Globus pallidus (tissue), 1 donor: Measurements from ENCODE around the gene NFKBIL1.
"Not testable (repeated sequence)": the region's sequence is repeated elsewhere in the genome, so short reads cannot be mapped to it uniquely, and the experiment has no call there.

Experiments used
- DNase-seq: peaks from one replicate; pipeline ENCODE4 v3.0.0-alpha.2; 2015; ENCODE audit warnings: low spot score

Gene NFKBIL1

GRCh38 chr6:31580807-31581433 lies 33.5 kb downstream of the NFKBIL1 start:
- DNase-seq = peak; percentile 72

DNA sequence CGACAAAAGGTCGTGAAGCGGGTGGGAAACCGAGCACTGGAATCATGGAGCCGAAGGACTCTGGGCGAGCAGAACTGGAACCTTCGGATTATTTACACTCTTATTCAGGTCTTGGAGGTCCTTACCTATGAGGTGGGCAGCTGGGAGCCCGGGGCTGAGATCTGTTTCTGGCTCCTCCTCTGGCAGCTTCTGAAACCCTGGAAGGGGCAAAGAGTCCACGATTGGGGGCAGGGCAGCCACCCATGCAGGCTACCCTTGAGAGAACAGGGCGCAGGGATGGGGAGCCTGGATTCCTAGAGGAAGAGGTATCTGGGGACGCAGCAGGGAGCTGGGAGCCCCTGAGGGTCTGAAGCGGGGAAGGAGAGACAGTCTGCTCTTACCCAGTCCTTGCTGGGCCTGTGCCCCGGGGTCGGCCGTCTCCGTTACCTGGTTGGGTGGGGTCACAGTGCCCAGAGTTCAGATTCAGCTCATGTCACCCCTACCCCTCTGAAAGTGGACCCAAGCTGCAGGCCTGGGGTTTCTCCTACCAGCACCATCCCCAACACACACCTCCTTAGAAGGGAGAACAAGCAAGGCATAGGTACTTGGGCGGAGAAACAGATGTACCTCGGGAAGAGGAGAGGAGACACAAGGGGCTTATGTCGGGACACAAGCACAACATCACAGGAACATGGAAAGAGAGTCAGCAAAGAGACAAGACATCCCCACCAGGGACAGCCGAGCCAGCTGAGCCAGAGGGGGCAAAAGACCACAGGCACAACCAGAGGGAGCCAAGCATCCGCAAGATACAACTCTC lies 34.2 kb downstream of the NFKBIL1 start:
- DNase-seq = no peak

DNA sequence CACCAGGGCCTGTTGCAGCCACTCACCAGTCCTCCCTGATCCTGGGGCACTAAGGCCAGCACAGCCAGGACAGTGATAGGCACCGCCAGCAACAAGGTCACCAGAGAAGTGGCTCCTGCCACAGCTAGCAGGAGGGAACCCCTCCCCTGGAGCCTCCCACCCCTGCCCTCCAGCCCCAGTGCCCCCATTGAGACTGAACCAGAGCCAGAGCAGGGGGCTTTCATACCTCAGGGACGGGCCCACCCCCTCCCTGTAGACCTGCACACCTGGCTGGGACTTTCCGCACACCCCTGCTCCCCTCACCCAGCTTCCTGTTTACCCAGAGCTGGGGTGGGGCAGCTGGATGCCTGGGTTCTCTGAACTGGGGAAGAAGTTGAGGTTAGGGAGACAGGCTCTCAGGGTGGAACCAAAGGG lies 34.8 kb downstream of the NFKBIL1 start, which contains the start of gene LTB:
TSS of gene LTB (minus strand) at position 195 of the 414 bp plus-strand sequence. CDS start at position 188, 7 bp downstream.
- DNase-seq = no peak

DNA sequence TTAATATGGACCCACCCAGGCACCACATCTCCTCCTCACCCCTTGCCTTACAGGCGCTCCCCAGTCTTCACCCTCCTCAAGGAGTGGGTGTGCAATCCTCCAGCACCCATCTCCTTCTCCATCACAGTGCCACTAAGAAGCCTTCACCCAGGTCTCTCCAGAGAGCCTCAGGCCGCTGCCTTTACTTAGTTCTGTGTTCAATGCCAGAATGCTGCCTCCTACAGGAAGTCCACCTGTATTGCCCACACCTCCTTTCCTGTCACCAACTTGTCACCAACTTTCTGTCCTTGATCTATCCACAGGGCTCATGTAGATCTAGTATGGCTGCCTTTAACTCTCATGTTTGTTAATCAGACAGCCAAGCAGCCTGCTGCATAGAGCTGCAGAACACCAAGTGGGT lies 38.1 kb downstream of the NFKBIL1 start:
- no peak for DNase-seq

DNA sequence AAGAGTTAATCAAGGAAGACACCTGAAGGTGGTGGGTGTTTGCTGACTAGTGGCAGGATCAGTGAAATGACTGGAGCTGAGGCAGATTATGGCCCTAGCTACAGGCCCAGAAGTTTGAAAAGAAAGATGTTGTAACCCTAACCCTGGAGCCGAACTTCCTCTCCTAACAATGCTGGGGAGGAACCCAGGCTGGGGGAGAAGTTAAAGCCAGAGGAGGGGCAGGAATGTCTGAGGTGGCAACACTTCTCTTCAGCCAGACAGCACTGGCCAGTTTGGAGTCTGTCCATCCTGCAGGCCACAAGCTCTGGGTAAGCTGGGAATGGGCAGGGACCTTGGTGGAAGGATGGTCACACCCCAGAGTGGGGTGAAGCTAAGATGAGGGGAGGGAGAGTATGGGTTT lies 38.6 kb downstream of the NFKBIL1 start, which contains the start of gene LST1:
TSS of gene LST1 (plus strand) at position 270 of the 400 bp plus-strand sequence. CDS start 1,023 bp downstream, outside the sequence.
- DNase-seq = peak; percentile 50

GRCh38 chr6:31586599-31587281 lies 39.3 kb downstream of the NFKBIL1 start:
- DNase-seq = peak; percentile 45

GRCh38 chr6:31587791-31588777 lies 40.7 kb downstream of the NFKBIL1 start:
- DNase-seq = no peak

- DNase-seq = no peak
Measured at GRCh38 chr6:31588871-31589650, 41.7 kb downstream of the NFKBIL1 start.

GRCh38 chr6:31590691-31591090 lies 43.3 kb downstream of the NFKBIL1 start:
- DNase-seq = not testable (repeated sequence)

DNA sequence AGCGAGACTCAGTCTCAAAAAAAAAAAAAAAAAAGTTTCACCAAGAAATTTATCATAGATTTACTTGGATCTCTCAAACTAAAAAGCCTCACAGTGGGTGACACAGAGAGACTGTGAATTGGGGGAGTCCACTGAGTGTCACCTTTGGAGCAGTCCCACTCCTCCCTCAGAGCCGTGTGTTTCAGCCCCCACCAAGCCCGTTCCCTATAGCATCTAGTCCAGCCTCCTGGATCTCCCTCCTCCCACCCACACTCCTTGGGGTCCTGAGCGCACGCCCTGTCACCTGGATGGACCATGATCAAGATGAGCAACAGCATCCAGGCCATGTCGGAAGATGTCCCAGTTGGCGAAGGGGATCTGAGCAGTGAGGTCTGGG lies 45.0 kb downstream of the NFKBIL1 start:
- no peak for DNase-seq

GRCh38 chr6:31597006-31597405 lies 49.6 kb downstream of the NFKBIL1 start:
- no peak for DNase-seq

- no peak for DNase-seq
Measured at GRCh38 chr6:31607317-31607716, 59.9 kb downstream of the NFKBIL1 start.
